K562 (cell line): ENCODE data around the gene SLC12A6. TPM values are rescaled to one million over a fixed set of nuclear protein-coding genes. Genes with fewer than 3 reads are reported as not detected.

Source experiments
- ARID1B ChIP-seq: fragments of 450-650 bp; IDR thresholded peaks from 2 replicates; pipeline ENCODE4 v1.6.1; 2016; ENCODE audit warnings: antibody characterized with exemption, mild to moderate bottlenecking, inconsistent platforms
- CEBPZ ChIP-seq: fragments of 150-350 bp; IDR thresholded peaks from 2 replicates; pipeline ENCODE4 v1.6.1; 2014; ENCODE audit warnings: low read depth, mild to moderate bottlenecking, low read length, borderline replicate concordance
- CXXC5 ChIP-seq: fragments of 250-450 bp; sonication (Bioruptor Pico); IDR thresholded peaks from 2 replicates; pipeline ENCODE4 v1.8.0; 2022; ENCODE audit warnings: inconsistent platforms, mild to moderate bottlenecking, moderate library complexity
- GATAD2B ChIP-seq: fragments of 450-650 bp; IDR thresholded peaks from 2 replicates; pipeline ENCODE4 v1.6.1; 2017; ENCODE audit warnings: mild to moderate bottlenecking, borderline replicate concordance
- MAX ChIP-seq: sonication (generic); formaldehyde crosslinking; IDR thresholded peaks from 2 replicates; pipeline ENCODE4 v1.9.0; 2022; ENCODE audit warnings: mild to moderate bottlenecking, missing genetic modification reagents
- PBX2 ChIP-seq, 2 experiments: IDR thresholded peaks in 1 of 2; conservative IDR thresholded peaks in 1 of 2; 2 replicates each; pipeline ENCODE4 v1.6.1; 2016; ENCODE audit warnings: low read depth in 2 of 2, mild to moderate bottlenecking in 1 of 2, missing compliant biosample characterization in 1 of 2, missing genetic modification characterization in 1 of 2, moderate library complexity in 1 of 2
- POLR2AphosphoS2 ChIP-seq: IDR thresholded peaks from 2 replicates; pipeline ENCODE4 v1.6.1; 2012; ENCODE audit warnings: low read length, improper control_type of control experiment
- RBM15 ChIP-seq: fragments of 200-400 bp; formaldehyde crosslinking; IDR thresholded peaks from 2 replicates; pipeline ENCODE4 v1.6.1; 2018; ENCODE audit warnings: mild to moderate bottlenecking, low read length, moderate library complexity; ENCODE audit not compliant: insufficient read depth
- RBM25 ChIP-seq: fragments of 200-400 bp; formaldehyde crosslinking; IDR thresholded peaks from 2 replicates; pipeline ENCODE4 v1.6.1; 2018; ENCODE audit warnings: low read length, low read depth, moderate library complexity; ENCODE audit not compliant: severe bottlenecking
- SIX5 ChIP-seq, 2 experiments: IDR thresholded peaks; 2 replicates each; pipeline ENCODE4 v1.6.1; 2011; ENCODE audit warnings: low read length in 2 of 2, borderline replicate concordance in 1 of 2, low read depth in 1 of 2, mild to moderate bottlenecking in 1 of 2, moderate library complexity in 1 of 2; ENCODE audit not compliant: insufficient read depth in 1 of 2
- SMAD1 ChIP-seq: fragments of 150-350 bp; IDR thresholded peaks from 2 replicates; pipeline ENCODE4 v1.6.1; 2014; ENCODE audit warnings: low read length, low read depth; ENCODE audit not compliant: partially characterized antibody
- SP1 ChIP-seq: sonication (generic); formaldehyde crosslinking; IDR thresholded peaks from 2 replicates; pipeline ENCODE4 v1.8.1; 2022; ENCODE audit warnings: mild to moderate bottlenecking, missing genetic modification reagents
- TAF1 ChIP-seq: IDR thresholded peaks from 2 replicates; pipeline ENCODE4 v1.6.1; 2011; ENCODE audit warnings: mild to moderate bottlenecking, low read length, moderate library complexity; ENCODE audit not compliant: insufficient read depth, control insufficient read depth, severe bottlenecking; ENCODE audit errors: extremely low read depth
- TCF7 ChIP-seq: sonication (generic); IDR thresholded peaks from 2 replicates; pipeline ENCODE4 v1.6.1; 2016; ENCODE audit warnings: antibody characterized with exemption, borderline replicate concordance
- TRIM24 ChIP-seq, 2 experiments: fragments of 450-650 bp; IDR thresholded peaks; 2 replicates each; pipeline ENCODE4 v1.6.1; 2016
- ZNF197 ChIP-seq: fragments of 200-800 bp; sonication (Bioruptor generic); IDR thresholded peaks from 2 replicates; pipeline ENCODE4 v1.6.1; 2016; ENCODE audit warnings: low read depth, missing genetic modification characterization, missing compliant biosample characterization
- ZNF354B ChIP-seq: fragments of 250-450 bp; sonication (Bioruptor Pico); IDR thresholded peaks from 2 replicates; pipeline ENCODE4 v1.4.0; 2020
- ZNF398 ChIP-seq: fragments of 250-450 bp; sonication (Bioruptor Pico); IDR thresholded peaks from 2 replicates; pipeline ENCODE4 v1.8.0; 2021; ENCODE audit warnings: moderate library complexity, mild to moderate bottlenecking, inconsistent platforms
- ZNF586 ChIP-seq: fragments of 450-650 bp; formaldehyde crosslinking; conservative IDR thresholded peaks from 2 replicates; pipeline ENCODE4 v1.4.0; 2020; ENCODE audit warnings: mild to moderate bottlenecking, moderate library complexity
- polyA plus RNA-seq, 8 experiments: library from polyadenylated mRNA; depleted of rRNA in 4 of 8; stranded (reverse) in 5 of 8; unstranded in 3 of 8; fragments of >200 nt; fragmentation: Nextera tagmentation in 2 of 8; fragmentation: Illumina TruSeq in 1 of 8; extraction: Ambion mirVana in 2 of 8; extraction: Trizol in 1 of 8; gene quantifications; 2 replicates each; pipeline versions ENCODE4 v1.2.1 to v1.2.3, GENCODE V29; 2011 to 2014; ENCODE audit warnings: inconsistent platforms in 1 of 8, missing spikeins in 1 of 8
- total RNA-seq, 7 experiments: library from RNA; depleted of rRNA in 6 of 7; stranded (reverse); fragments of >200 nt in 6 of 7; fragmentation: Illumina TruSeq in 2 of 7; extraction: Trizol in 2 of 7; gene quantifications; 2 replicates each; pipeline versions ENCODE4 v1.2.1 to v1.2.3, GENCODE V29; 2011 to 2021; ENCODE audit warnings: low replicate concordance in 1 of 7

SLC12A6 gene
- total and polyA plus RNA-seq, 9 of the 15 experiments (the other 6 are each of a cell fraction or from before 2014, with no cell fraction given), result 1.4 to 16.4 (median 6.7) TPM

- TF ChIP-seq PBX2 (CRISPR knock-in tag; IDR thresholded peaks at IDR 0.05; ENCODE audit: low read depth), result no peak
- TF ChIP-seq PBX2 (tag; conservative IDR thresholded peaks at IDR 0.05; ENCODE audit: low read depth), result peak; percentile 55
- TF ChIP-seq ZNF586, result no peak
- no peak for TF ChIP-seq SP1 (CRISPR knock-in tag)
- TF ChIP-seq MAX (CRISPR knock-in tag), result no peak
- no peak for TF ChIP-seq TCF7
- TF ChIP-seq RBM25, result no peak
- no peak for TF ChIP-seq RBM15
- TF ChIP-seq TAF1, result peak; percentile 34
- TF ChIP-seq CEBPZ, result no peak
- TF ChIP-seq CXXC5, result peak; percentile 47
- TF ChIP-seq POLR2AphosphoS2, result no peak
- TF ChIP-seq ZNF354B (CRISPR knock-in tag), result no peak
- TF ChIP-seq SIX5 (IDR thresholded peaks at IDR 0.05; ENCODE audit: borderline replicate concordance in 1 of 2, insufficient read depth in 1 of 2, low read depth in 1 of 2, low read length in 2 of 2), result no peak
- no peak for TF ChIP-seq SMAD1
- TF ChIP-seq ZNF398 (CRISPR knock-in tag), result no peak
- no peak for TF ChIP-seq TRIM24 (IDR thresholded peaks at IDR 0.05)
- no peak for TF ChIP-seq GATAD2B
- no peak for TF ChIP-seq ZNF197 (CRISPR knock-in tag)
- peak; percentile 31; the same call in 1 of the 2 replicates for TF ChIP-seq ARID1B
Observed at GRCh38 chr15:34318277-34319079, 19.1 kb downstream of the SLC12A6 start (continued).
